HepG2 (cell line): ENCODE results near the gene CYB5R3. TPM values are rescaled to one million over a fixed set of nuclear protein-coding genes. Genes with fewer than 3 reads are reported as not detected.

Experiments
- ATF1 ChIP-seq: IDR thresholded peaks from 2 replicates; pipeline ENCODE4 v1.6.1; 2016; ENCODE audit warnings: mild to moderate bottlenecking, control low read depth
- EZH2 ChIP-seq: conservative IDR thresholded peaks from 2 replicates; pipeline ENCODE4 v1.6.1; 2012; ENCODE audit warnings: mild to moderate bottlenecking, low read depth, low read length, moderate library complexity
- FOSL2 ChIP-seq: sonication (generic); formaldehyde crosslinking; IDR thresholded peaks from 2 replicates; pipeline ENCODE4 v1.4.0; 2020; ENCODE audit warnings: missing genetic modification reagents
- FOXM1 ChIP-seq: sonication (generic); formaldehyde crosslinking; IDR thresholded peaks from 2 replicates; pipeline ENCODE4 v1.5.0; 2020; ENCODE audit warnings: missing genetic modification reagents
- GABPA ChIP-seq, 2 experiments: IDR thresholded peaks; 2 replicates each; pipeline ENCODE4 v1.6.1; 2011 to 2016; ENCODE audit warnings: low read depth in 2 of 2, low read length in 1 of 2, missing biosample characterization in 1 of 2, missing genetic modification characterization in 1 of 2
- MXI1 ChIP-seq: IDR thresholded peaks from 3 replicates; pipeline ENCODE4 v1.6.1; 2012; ENCODE audit warnings: low read depth, low read length, inconsistent platforms, borderline replicate concordance
- MYC ChIP-seq: sonication (generic); formaldehyde crosslinking; IDR thresholded peaks from 2 replicates; pipeline ENCODE4 v1.9.0; 2021; ENCODE audit warnings: missing genetic modification reagents, borderline replicate concordance
- PRMT3 ChIP-seq: sonication (generic); formaldehyde crosslinking; IDR thresholded peaks from 2 replicates; pipeline ENCODE4 v1.8.1; 2022; ENCODE audit warnings: low read depth, mild to moderate bottlenecking, moderate library complexity, missing genetic modification reagents, borderline replicate concordance
- PTBP1 ChIP-seq: fragments of 200-400 bp; formaldehyde crosslinking; IDR thresholded peaks from 2 replicates; pipeline ENCODE4 v1.6.1; 2018; ENCODE audit warnings: low read length, low read depth; ENCODE audit not compliant: poor library complexity, severe bottlenecking
- RAD21 ChIP-seq: fragments of 450-650 bp; formaldehyde crosslinking; IDR thresholded peaks from 2 replicates; pipeline ENCODE4 v1.5.0; 2020; ENCODE audit warnings: mild to moderate bottlenecking
- RELA ChIP-seq: sonication (generic); formaldehyde crosslinking; IDR thresholded peaks from 2 replicates; pipeline ENCODE4 v1.4.0; 2020; ENCODE audit warnings: missing genetic modification reagents
- RFXANK ChIP-seq: IDR thresholded peaks from 2 replicates; pipeline ENCODE4 v1.6.1; 2016
- SP5 ChIP-seq: IDR thresholded peaks from 2 replicates; pipeline ENCODE4 v1.6.1; 2016; ENCODE audit warnings: low read depth, borderline replicate concordance
- TBL1XR1 ChIP-seq: fragments of 150-350 bp; IDR thresholded peaks from 2 replicates; pipeline ENCODE4 v1.6.1; 2014; ENCODE audit warnings: borderline replicate concordance, low read length; ENCODE audit not compliant: partially characterized antibody
- TGIF2 ChIP-seq: IDR thresholded peaks from 2 replicates; pipeline ENCODE4 v1.6.1; 2016; ENCODE audit warnings: control low read depth, missing compliant biosample characterization
- ZMYM2 ChIP-seq: sonication (generic); formaldehyde crosslinking; IDR thresholded peaks from 2 replicates; pipeline ENCODE4 v1.8.0; 2022; ENCODE audit warnings: mild to moderate bottlenecking, missing genetic modification reagents
- ZNF205 ChIP-seq: IDR thresholded peaks from 2 replicates; pipeline ENCODE4 v1.6.1; 2018; ENCODE audit warnings: missing biosample characterization, missing genetic modification reagents
- ZNF343 ChIP-seq: sonication (generic); formaldehyde crosslinking; IDR thresholded peaks from 2 replicates; pipeline ENCODE4 v1.4.0; 2020; ENCODE audit warnings: mild to moderate bottlenecking, missing genetic modification reagents
- ZNF570 ChIP-seq: sonication (generic); formaldehyde crosslinking; IDR thresholded peaks from 2 replicates; pipeline ENCODE4 v1.4.0; 2020; ENCODE audit warnings: mild to moderate bottlenecking, missing genetic modification reagents, borderline replicate concordance
- ZNF674 ChIP-seq: sonication (generic); formaldehyde crosslinking; IDR thresholded peaks from 2 replicates; pipeline ENCODE4 v1.5.0; 2020; ENCODE audit warnings: low read depth, mild to moderate bottlenecking, missing genetic modification reagents
- ZNF776 ChIP-seq: sonication (generic); formaldehyde crosslinking; IDR thresholded peaks from 2 replicates; pipeline ENCODE4 v1.4.0; 2020; ENCODE audit warnings: mild to moderate bottlenecking, missing genetic modification reagents
- ZNF883 ChIP-seq: sonication (generic); formaldehyde crosslinking; IDR thresholded peaks from 2 replicates; pipeline ENCODE4 v1.5.1; 2020; ENCODE audit warnings: mild to moderate bottlenecking, missing genetic modification reagents; ENCODE audit errors: not compliant biosample characterization
- polyA plus RNA-seq, 8 experiments: library from polyadenylated mRNA; depleted of rRNA in 3 of 8; stranded (reverse) in 7 of 8; unstranded in 1 of 8; fragments of >200 nt; fragmentation: Illumina TruSeq in 4 of 8; extraction: Trizol in 4 of 8; gene quantifications; 2 replicates each; pipeline versions ENCODE4 v1.2.1 to v1.2.3, GENCODE V29; 2011 to 2016; ENCODE audit warnings: low read depth in 4 of 8, missing spikeins in 1 of 8, mixed read lengths in 1 of 8; ENCODE audit not compliant: insufficient read depth in 1 of 8
- total RNA-seq, 5 experiments: library from RNA; depleted of rRNA; stranded (reverse); fragments of >200 nt; fragmentation: Illumina TruSeq; extraction: Trizol; gene quantifications; 2 replicates each; pipeline ENCODE4 v1.2.3, GENCODE V29; 2016; ENCODE audit warnings: low read depth in 1 of 5
- TF ChIP-seq, protein P1 (sequence below): sonication (generic); formaldehyde crosslinking; IDR thresholded peaks from 2 replicates; pipeline ENCODE4 v1.4.0; 2020; ENCODE audit warnings: low read depth, mild to moderate bottlenecking, missing genetic modification reagents
- TF ChIP-seq, protein P2 (sequence below): sonication (generic); formaldehyde crosslinking; IDR thresholded peaks from 2 replicates; pipeline ENCODE4 v1.4.0; 2020; ENCODE audit warnings: missing genetic modification reagents
- TF ChIP-seq, protein P3 (sequence below): sonication (generic); formaldehyde crosslinking; IDR thresholded peaks from 2 replicates; pipeline ENCODE4 v1.8.1; 2023; ENCODE audit warnings: mild to moderate bottlenecking, inconsistent platforms, moderate library complexity, missing genetic modification reagents, borderline replicate concordance

Gene CYB5R3
- total and polyA plus RNA-seq, 2 of the 13 experiments (the other 11 are each of a cell fraction or from before 2014, with no cell fraction given): 32.4 to 305 TPM

DNA sequence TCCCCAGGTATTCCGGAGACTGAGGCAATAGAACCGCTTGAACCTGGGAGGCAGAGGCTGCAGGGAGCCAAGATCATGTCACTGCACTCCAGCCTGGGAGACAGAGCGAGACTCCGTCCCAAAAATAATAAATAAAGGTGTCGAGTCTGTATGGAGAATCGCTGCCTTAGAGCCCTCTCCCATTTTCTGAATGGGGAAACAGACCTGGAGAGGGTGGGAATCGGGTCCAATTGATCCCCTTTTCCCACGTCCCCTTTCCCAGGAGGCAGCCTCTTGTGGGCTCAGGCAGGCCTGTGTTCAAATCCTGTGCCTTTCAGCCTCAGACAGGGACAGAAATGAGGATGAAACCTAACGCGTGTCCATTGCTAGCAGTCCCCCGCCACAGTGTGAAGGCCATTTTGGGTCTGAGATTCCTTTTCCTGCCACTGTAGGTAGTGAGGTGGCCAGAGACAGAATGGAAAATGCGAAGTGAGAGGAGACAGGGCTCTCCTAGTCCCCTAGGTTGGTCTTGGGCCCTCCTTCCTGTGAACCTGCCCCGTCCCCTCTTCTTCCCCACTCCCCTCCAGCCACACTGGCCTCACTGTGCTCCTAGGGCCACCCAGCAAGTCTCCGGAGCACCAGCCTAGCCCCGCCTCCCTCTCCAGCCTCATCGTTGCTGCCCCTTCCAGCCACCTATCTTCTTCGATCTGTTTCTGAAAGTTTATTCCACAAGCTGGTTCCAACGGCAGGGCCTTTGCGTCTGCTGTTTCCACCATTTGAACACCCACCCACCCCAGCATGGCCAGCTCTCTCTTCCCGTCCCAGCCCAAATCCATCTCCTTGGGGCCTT, 31.8 kb downstream of the CYB5R3 start (continued):
- TF ChIP-seq, protein P1, sequence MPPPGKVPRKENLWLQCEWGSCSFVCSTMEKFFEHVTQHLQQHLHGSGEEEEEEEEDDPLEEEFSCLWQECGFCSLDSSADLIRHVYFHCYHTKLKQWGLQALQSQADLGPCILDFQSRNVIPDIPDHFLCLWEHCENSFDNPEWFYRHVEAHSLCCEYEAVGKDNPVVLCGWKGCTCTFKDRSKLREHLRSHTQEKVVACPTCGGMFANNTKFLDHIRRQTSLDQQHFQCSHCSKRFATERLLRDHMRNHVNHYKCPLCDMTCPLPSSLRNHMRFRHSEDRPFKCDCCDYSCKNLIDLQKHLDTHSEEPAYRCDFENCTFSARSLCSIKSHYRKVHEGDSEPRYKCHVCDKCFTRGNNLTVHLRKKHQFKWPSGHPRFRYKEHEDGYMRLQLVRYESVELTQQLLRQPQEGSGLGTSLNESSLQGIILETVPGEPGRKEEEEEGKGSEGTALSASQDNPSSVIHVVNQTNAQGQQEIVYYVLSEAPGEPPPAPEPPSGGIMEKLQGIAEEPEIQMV: no peak
- no peak for TF ChIP-seq ZNF205 (CRISPR knock-in tag)
- TF ChIP-seq TBL1XR1: no peak
- TF ChIP-seq, protein P2, sequence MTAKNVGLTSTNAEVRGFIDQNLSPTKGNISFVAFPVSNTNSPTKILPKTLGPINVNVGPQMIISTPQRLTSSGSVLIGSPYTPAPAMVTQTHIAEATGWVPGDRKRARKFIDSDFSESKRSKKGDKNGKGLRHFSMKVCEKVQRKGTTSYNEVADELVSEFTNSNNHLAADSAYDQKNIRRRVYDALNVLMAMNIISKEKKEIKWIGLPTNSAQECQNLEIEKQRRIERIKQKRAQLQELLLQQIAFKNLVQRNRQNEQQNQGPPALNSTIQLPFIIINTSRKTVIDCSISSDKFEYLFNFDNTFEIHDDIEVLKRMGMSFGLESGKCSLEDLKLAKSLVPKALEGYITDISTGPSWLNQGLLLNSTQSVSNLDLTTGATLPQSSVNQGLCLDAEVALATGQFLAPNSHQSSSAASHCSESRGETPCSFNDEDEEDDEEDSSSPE: no peak
- no peak for TF ChIP-seq ZNF343
- TF ChIP-seq RELA (CRISPR knock-in tag): no peak
- TF ChIP-seq ZNF570 (CRISPR knock-in tag): no peak
- no peak for TF ChIP-seq FOSL2
- no peak for TF ChIP-seq ZNF674
- TF ChIP-seq MXI1: no peak
- TF ChIP-seq RAD21: no peak
- TF ChIP-seq FOXM1 (CRISPR knock-in tag): no peak
- no peak for TF ChIP-seq ZNF776 (CRISPR knock-in tag)
- no peak for TF ChIP-seq PTBP1
- TF ChIP-seq, protein P3, sequence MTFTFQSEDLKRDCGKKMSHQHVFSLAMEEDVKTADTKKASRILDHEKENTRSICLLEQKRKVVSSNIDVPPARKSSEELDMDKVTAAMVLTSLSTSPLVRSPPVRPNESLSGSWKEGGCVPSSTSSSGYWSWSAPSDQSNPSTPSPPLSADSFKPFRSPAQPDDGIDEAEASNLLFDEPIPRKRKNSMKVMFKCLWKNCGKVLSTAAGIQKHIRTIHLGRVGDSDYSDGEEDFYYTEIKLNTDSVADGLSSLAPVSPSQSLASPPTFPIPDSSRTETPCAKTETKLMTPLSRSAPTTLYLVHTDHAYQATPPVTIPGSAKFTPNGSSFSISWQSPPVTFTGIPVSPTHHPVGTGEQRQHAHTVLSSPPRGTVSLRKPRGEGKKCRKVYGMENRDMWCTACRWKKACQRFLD (CRISPR knock-in tag): no peak
- no peak for TF ChIP-seq GABPA (IDR thresholded peaks at IDR 0.05; ENCODE audit: low read depth, low read length)
- no peak for TF ChIP-seq GABPA (CRISPR knock-in tag; IDR thresholded peaks at IDR 0.05; ENCODE audit: low read depth)
- TF ChIP-seq TGIF2: no peak
- no peak for TF ChIP-seq PRMT3 (CRISPR knock-in tag)
- TF ChIP-seq EZH2: no peak
- TF ChIP-seq SP5 (CRISPR knock-in tag): 0 out of 2 replicates have a peak, but pooled peaks have one; percentile 12
- TF ChIP-seq MYC (CRISPR knock-in tag): peak; percentile 21; the same call in 1 of the 2 replicates
- no peak for TF ChIP-seq ATF1 (CRISPR knock-in tag)
- no peak for TF ChIP-seq RFXANK (CRISPR knock-in tag)
- no peak for TF ChIP-seq ZNF883
- TF ChIP-seq ZMYM2 (CRISPR knock-in tag): no peak
